Uterus (tissue), 4 donors: ENCODE data around the gene MYL7. TPM values are rescaled to one million over a fixed set of nuclear protein-coding genes. Genes with fewer than 3 reads are reported as not detected.

Experiments used
- DNase-seq, 2 donors: peaks; one replicate each; pipeline ENCODE4 v3.0.0-alpha.2; 2019 to 2020
- H3K27ac ChIP-seq, 2 donors: fragments of 200-600 bp; sonication (generic); 1 replicate in 1 of 2; 2 replicates in 1 of 2; pipeline ENCODE4 v1.5.1; 2016 to 2018
- H3K27me3 ChIP-seq, 2 donors: fragments of 200-600 bp; sonication (generic); one replicate each; pipeline ENCODE4 v1.5.1; 2018 to 2019; ENCODE audit warnings: control low read depth in 1 of 2
- H3K36me3 ChIP-seq, 2 donors: fragments of 200-600 bp; sonication (generic); one replicate each; pipeline ENCODE4 v1.5.1; 2019; ENCODE audit warnings: control low read depth in 1 of 2
- H3K4me1 ChIP-seq, 2 donors: fragments of 200-600 bp; sonication (generic); one replicate each; pipeline ENCODE4 v1.5.1; 2018 to 2019; ENCODE audit warnings: control low read depth in 1 of 2
- H3K4me3 ChIP-seq, 2 donors: fragments of 200-600 bp; sonication (generic); 1 replicate in 1 of 2; 2 replicates in 1 of 2; pipeline ENCODE4 v1.5.1; 2018 to 2019; ENCODE audit warnings: mild to moderate bottlenecking in 1 of 2
- H3K9me3 ChIP-seq, 2 donors: fragments of 200-600 bp; sonication (generic); one replicate each; pipeline ENCODE4 v1.5.1; 2019; ENCODE audit warnings: control low read depth in 1 of 2
- POLR2A ChIP-seq, 2 donors: fragments of 450-650 bp; IDR thresholded peaks; one replicate each; pipeline ENCODE4 v1.6.1; 2016; ENCODE audit warnings: antibody characterized with exemption in 2 of 2, mild to moderate bottlenecking in 1 of 2, moderate library complexity in 1 of 2
- intact Hi-C: fragments of 100-400 bp; cut with DNase I; formaldehyde crosslinking; loops from one replicate; pipeline ENCODE4 v1.15.1; 2023; ENCODE audit warnings: low total_unique reads
- total RNA-seq, 4 donors: library from RNA; depleted of rRNA in 3 of 4; stranded (reverse); fragments of >200 nt in 3 of 4; gene quantifications; one replicate each; pipeline versions ENCODE4 v1.1.0 to v1.2.4, GENCODE V29; 2014 to 2023
- TF ChIP-seq, protein P1 (sequence below), 4 experiments: fragments of 200-600 bp in 2 of 4; fragments of 450-650 bp in 2 of 4; sonication (generic) in 2 of 4; IDR thresholded peaks; one replicate each; pipeline ENCODE4 v1.5.1; 2016 to 2019; ENCODE audit warnings: antibody characterized with exemption in 4 of 4, mild to moderate bottlenecking in 2 of 4, moderate library complexity in 1 of 4
- donor health status: DM: yes; HTN: yes; CAD: no.

The MYL7 gene
- total RNA-seq, 4 donors from 2014 or later = not detected

DNA sequence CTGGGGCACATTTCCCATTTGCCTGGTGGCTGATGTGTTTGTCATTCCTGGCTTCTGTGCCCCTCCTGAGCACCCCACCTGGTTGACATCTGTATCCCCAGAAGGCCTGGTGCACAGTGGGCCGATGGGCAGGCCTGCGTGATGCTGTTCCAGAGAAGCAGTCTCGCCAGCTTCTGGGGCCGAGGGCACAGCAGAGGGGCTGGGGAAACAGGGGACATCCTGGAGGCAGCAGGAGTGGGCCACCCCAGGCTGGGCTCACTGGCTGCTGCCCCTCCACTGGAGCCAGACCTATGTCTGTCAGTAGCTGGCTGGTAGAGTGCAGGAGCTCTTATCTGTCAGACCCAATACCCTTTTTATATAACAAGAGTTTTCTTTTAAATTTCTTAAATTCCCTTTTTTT is 896 bp upstream of the MYL7 start:
- Histone ChIP-seq H3K4me1 (peaks cover 0 to 5% of the 10 kb centered on the region in 2 donors), H3K27ac (no peak overlapping the region), H3K4me3 (no peak overlapping the region), H3K36me3 (no peaks in the 10 kb centered on the region), H3K9me3 (no peaks in the 10 kb centered on the region), H3K27me3 (no peaks in the 10 kb centered on the region)
- DNase-seq = no peak
- intact Hi-C loops = no loop called here
- no peak for TF ChIP-seq POLR2A (IDR thresholded peaks at IDR 0.05)
- TF ChIP-seq, protein P1, sequence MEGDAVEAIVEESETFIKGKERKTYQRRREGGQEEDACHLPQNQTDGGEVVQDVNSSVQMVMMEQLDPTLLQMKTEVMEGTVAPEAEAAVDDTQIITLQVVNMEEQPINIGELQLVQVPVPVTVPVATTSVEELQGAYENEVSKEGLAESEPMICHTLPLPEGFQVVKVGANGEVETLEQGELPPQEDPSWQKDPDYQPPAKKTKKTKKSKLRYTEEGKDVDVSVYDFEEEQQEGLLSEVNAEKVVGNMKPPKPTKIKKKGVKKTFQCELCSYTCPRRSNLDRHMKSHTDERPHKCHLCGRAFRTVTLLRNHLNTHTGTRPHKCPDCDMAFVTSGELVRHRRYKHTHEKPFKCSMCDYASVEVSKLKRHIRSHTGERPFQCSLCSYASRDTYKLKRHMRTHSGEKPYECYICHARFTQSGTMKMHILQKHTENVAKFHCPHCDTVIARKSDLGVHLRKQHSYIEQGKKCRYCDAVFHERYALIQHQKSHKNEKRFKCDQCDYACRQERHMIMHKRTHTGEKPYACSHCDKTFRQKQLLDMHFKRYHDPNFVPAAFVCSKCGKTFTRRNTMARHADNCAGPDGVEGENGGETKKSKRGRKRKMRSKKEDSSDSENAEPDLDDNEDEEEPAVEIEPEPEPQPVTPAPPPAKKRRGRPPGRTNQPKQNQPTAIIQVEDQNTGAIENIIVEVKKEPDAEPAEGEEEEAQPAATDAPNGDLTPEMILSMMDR (IDR thresholded peaks at IDR 0.05) = no peak

DNA sequence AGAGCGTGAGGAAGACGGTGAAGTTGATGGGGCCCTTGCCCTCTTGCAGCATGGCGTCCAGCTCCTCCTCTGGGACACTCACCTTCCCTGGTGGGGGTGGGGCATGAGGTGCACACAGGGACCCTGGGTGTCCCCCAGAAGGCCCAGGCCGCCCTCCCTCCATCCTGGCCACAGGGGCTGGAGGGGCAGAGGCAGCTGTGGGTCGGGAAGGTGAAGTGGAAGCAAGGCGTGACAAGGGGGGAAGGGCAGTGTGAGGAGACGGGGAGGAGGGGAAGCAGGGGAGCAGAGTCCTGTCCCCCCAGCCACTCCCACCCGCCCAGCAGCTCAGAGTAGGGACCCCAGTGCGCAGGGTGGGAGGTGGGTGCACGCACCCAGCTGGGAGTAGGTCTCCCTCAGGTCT is 791 bp downstream of the MYL7 start:
- Histone ChIP-seq H3K9me3 (no peaks in the 10 kb centered on the region), H3K27me3 (no peaks in the 10 kb centered on the region), H3K4me3 (no peak overlapping the region), H3K36me3 (no peaks in the 10 kb centered on the region), H3K27ac (no peak overlapping the region), H3K4me1 (peaks cover 0 to 2% of the 10 kb centered on the region in 2 donors)
- TF ChIP-seq POLR2A (IDR thresholded peaks at IDR 0.05) = no peak
- TF ChIP-seq, protein P1 (IDR thresholded peaks at IDR 0.05) = no peak
- intact Hi-C loops = no loop called here
- DNase-seq = no peak

DNA sequence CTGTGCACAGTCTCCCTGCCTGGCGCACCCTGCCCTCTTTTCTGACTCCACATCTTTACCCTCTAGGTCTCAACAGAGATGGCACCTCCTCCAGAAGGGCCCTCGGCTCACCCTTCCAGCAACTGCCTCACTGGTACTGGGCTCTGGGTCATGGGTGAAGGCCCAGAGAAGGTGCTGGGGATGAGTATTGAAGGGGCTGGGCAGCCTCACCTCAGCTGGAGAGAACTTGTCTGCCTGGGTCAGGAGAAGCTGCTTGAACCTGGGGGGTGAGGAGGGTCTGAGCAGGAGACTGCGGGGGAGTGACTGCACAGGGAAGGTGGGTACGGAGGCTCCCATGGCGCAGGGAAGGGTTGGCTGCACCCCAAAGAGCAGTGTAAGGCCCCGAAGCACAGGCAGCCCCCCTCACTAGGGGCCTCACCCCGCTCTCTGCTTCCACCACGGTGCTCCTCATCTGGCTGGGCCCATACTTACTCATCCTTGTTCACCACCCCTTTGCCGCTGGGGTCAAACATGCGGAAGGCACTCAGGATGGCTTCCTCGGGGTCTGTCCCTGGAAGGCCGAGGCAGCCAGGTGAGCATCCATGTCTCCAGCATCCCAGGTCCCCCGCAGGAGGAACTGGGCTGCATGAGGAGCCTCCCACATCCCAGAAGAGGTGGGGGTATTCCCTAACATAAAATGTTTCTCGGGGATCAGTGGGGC is 1.7 kb downstream of the MYL7 start:
- DNase-seq = no peak
- H3K9me3 ChIP-seq = no peaks in the 10 kb centered on the region
- intact Hi-C loops = no loop called here
- no peak overlapping the region for H3K4me3 ChIP-seq
- TF ChIP-seq POLR2A (IDR thresholded peaks at IDR 0.05) = no peak
- TF ChIP-seq, protein P1 (IDR thresholded peaks at IDR 0.05) = no peak
- no peaks in the 10 kb centered on the region for H3K36me3 ChIP-seq
- H3K4me1 ChIP-seq = no peaks in the 10 kb centered on the region
- no peaks in the 10 kb centered on the region for H3K27me3 ChIP-seq
- no peak overlapping the region for H3K27ac ChIP-seq

DNA sequence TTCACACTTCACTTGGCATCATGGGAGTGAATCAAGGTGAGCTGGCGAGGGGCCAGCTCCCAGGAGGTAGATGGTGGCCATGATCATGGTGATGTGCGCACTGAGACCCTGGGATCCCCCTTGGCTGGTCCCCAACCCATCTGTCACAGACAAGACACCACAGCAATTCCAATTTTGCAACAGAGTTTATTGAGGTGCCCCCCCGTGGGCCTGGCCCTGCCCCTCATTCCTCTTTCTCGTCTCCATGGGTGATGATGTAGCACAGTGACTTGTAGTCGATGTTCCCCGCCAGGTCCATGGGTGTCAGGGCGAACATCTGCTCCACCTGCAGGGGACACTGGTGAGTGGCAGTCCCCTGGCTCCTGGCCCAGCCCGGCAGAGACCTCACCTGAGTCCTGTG is 2.4 kb downstream of the MYL7 start:
- no peak for DNase-seq
- Histone ChIP-seq H3K9me3 (no peaks in the 10 kb centered on the region), H3K36me3 (no peaks in the 10 kb centered on the region), H3K4me3 (no peak overlapping the region), H3K27ac (no peak overlapping the region), H3K4me1 (no peaks in the 10 kb centered on the region), H3K27me3 (no peaks in the 10 kb centered on the region)
- intact Hi-C loops = no loop called here
- no peak for TF ChIP-seq POLR2A (IDR thresholded peaks at IDR 0.05)
- TF ChIP-seq, protein P1 (IDR thresholded peaks at IDR 0.05) = no peak

DNA sequence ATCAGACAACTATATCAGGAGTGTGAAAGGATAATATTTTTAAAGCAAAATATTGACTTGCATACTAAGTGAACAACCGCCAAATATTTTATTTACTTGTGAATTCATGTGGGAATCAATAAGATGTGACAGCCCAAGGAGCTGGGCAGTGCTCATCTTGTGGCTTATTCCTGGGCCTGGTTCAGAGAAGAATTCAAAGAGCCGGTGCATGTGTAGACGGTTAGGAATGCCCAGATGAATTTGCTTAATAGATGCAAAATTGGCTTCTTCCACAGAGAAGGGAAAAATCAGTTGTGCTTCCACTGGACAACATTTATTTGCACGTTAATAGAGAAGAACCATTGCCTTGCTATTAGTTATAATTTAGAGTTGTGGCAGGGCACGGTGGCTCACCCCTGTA is 4.4 kb downstream of the MYL7 start:
- TF ChIP-seq POLR2A (IDR thresholded peaks at IDR 0.05) = no peak
- no peaks in the 10 kb centered on the region for H3K4me1 ChIP-seq
- H3K27ac ChIP-seq = no peak overlapping the region
- H3K36me3 ChIP-seq = no peaks in the 10 kb centered on the region
- H3K4me3 ChIP-seq = no peak overlapping the region
- intact Hi-C loops = no loop called here
- H3K9me3 ChIP-seq = no peaks in the 10 kb centered on the region
- no peaks in the 10 kb centered on the region for H3K27me3 ChIP-seq
- no peak for DNase-seq
